Pancreas (tissue), 10 donors: ENCODE results near the gene COL13A1. TPM values are rescaled to one million over a fixed set of nuclear protein-coding genes. Genes with fewer than 3 reads are reported as not detected.

Experiments
- ATAC-seq, 4 donors: fragments of 200-7000 bp; cut with Tn5 transposase; one replicate each; pipeline versions ENCODE4 v1.8.0 to v1.9.1; 2020; ENCODE audit warnings: mild to moderate bottlenecking in 4 of 4, moderate library complexity in 4 of 4
- DNase-seq, 6 donors: peaks; one replicate each; pipeline ENCODE4 v3.0.0-alpha.2; 2020
- FAIRE-seq: peaks from 2 replicates; lab custom pipeline; 2012; peaks lifted over from hg19 to GRCh38; lab: Jason Lieb, UNC
- H3K27ac ChIP-seq, 4 donors: fragments of 200-600 bp; sonication (generic); 1 replicate in 3 of 4; 2 replicates in 1 of 4; pipeline versions ENCODE4 v1.5.0 to v1.8.0; 2020
- H3K27me3 ChIP-seq, 4 donors: fragments of 200-600 bp; one replicate each; pipeline ENCODE4 v1.8.0; 2021
- H3K36me3 ChIP-seq, 3 donors: fragments of 200-600 bp; sonication (generic) in 1 of 3; one replicate each; pipeline versions ENCODE4 v1.5.0 to v1.8.0; 2020 to 2021
- H3K4me1 ChIP-seq, 3 donors: fragments of 200-600 bp; one replicate each; pipeline ENCODE4 v1.8.0; 2021
- H3K4me3 ChIP-seq, 4 donors: fragments of 200-600 bp; sonication (generic) in 2 of 4; one replicate each; pipeline versions ENCODE4 v1.5.0 to v1.8.0; 2020 to 2021
- H3K9me3 ChIP-seq, 4 donors: fragments of 200-600 bp; one replicate each; pipeline ENCODE4 v1.8.0; 2021
- WGBS, 2 donors: extraction: QIAGEN DNeasy Blood & Tissue Kit; methylation state at CpG; one replicate each; pipeline ENCODE4 v1.1.7; 2013; 5-methylcytosine and 5-hydroxymethylcytosine counted together
- intact Hi-C, 3 donors: fragments of 100-400 bp; cut with DNase I; formaldehyde crosslinking; loops; one replicate each; pipeline versions ENCODE4 v1.11.1 to v1.14.2; 2022
- polyA plus RNA-seq, 2 donors: library from polyadenylated mRNA; stranded (reverse); fragments of 200-250 nt; gene quantifications; one replicate each; pipeline ENCODE4 v1.2.3, GENCODE V29; 2013
- total RNA-seq, 6 donors: library from RNA; stranded (reverse); fragmentation: NEBNext Ultra II Directional in 4 of 6; extraction: Animal tissue kit (Norgen Biotek cat#: 25700) in 4 of 6; gene quantifications; one replicate each; pipeline versions ENCODE4 v1.2.1 to v1.2.4, GENCODE V29; 2021 to 2023
- TF ChIP-seq, protein P1 (sequence below), 4 donors: fragments of 200-600 bp; sonication (generic) in 3 of 4; IDR thresholded peaks; one replicate each; pipeline versions ENCODE4 v1.5.0 to v1.8.0; 2021; ENCODE audit warnings: antibody characterized with exemption in 4 of 4
- donor health status: healthy with polysubstance abuse.
- donor health status: DM: no; HTN: no; CAD: no; lungs with moderate emphysema.
- donor health status: DM: no; HTN: no; CAD: no.
- donor health status: control.
- donor health status: control.
- donor health status: Bipolar disorder and iron deficiency.
- donor health status: DM: yes; HTN: yes; CAD: no.
- donor health status: DM: no; HTN: no; CAD: no.
- donor health status: DM: no; HTN: no; CAD: no.
- donor health status: DM: yes; HTN: yes; CAD: no.

The COL13A1 gene
- total and polyA plus RNA-seq, 8 donors: 0.35 to 11.7 (median 0.92) TPM

- no peak overlapping the region for H3K4me3 ChIP-seq
- no peaks in the 10 kb centered on the region for H3K36me3 ChIP-seq
- intact Hi-C loops: no loop called here
- TF ChIP-seq, protein P1, sequence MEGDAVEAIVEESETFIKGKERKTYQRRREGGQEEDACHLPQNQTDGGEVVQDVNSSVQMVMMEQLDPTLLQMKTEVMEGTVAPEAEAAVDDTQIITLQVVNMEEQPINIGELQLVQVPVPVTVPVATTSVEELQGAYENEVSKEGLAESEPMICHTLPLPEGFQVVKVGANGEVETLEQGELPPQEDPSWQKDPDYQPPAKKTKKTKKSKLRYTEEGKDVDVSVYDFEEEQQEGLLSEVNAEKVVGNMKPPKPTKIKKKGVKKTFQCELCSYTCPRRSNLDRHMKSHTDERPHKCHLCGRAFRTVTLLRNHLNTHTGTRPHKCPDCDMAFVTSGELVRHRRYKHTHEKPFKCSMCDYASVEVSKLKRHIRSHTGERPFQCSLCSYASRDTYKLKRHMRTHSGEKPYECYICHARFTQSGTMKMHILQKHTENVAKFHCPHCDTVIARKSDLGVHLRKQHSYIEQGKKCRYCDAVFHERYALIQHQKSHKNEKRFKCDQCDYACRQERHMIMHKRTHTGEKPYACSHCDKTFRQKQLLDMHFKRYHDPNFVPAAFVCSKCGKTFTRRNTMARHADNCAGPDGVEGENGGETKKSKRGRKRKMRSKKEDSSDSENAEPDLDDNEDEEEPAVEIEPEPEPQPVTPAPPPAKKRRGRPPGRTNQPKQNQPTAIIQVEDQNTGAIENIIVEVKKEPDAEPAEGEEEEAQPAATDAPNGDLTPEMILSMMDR (IDR thresholded peaks at IDR 0.05): no peak
- 83 to 84% methylated on average over 12 of the region's 12 CpGs for WGBS, 2 donors
- FAIRE-seq: no peak
- DNase-seq: no peak
- ATAC-seq: no peak
- no peaks in the 10 kb centered on the region for H3K27me3 ChIP-seq
- H3K4me1 ChIP-seq: no peaks in the 10 kb centered on the region
- no peak overlapping the region for H3K27ac ChIP-seq
- H3K9me3 ChIP-seq: no peaks in the 10 kb centered on the region
Observed at GRCh38 chr10:69896606-69897231, 95.0 kb downstream of the COL13A1 start.

GRCh38 chr10:69897432-69897831 is 95.7 kb downstream of the COL13A1 start:
- ATAC-seq: no peak
- no peaks in the 10 kb centered on the region for H3K9me3 ChIP-seq
- TF ChIP-seq, protein P1 (IDR thresholded peaks at IDR 0.05): no peak
- FAIRE-seq: no peak
- H3K27ac ChIP-seq: no peak overlapping the region
- DNase-seq: no peak
- intact Hi-C loops: no loop called here
- H3K27me3 ChIP-seq: no peaks in the 10 kb centered on the region
- H3K4me1 ChIP-seq: no peaks in the 10 kb centered on the region
- whole genome bisulfite sequencing, 2 donors: 90 to 94% methylated on average over 9 of the region's 9 CpGs
- no peak overlapping the region for H3K4me3 ChIP-seq
- H3K36me3 ChIP-seq: no peaks in the 10 kb centered on the region

DNA sequence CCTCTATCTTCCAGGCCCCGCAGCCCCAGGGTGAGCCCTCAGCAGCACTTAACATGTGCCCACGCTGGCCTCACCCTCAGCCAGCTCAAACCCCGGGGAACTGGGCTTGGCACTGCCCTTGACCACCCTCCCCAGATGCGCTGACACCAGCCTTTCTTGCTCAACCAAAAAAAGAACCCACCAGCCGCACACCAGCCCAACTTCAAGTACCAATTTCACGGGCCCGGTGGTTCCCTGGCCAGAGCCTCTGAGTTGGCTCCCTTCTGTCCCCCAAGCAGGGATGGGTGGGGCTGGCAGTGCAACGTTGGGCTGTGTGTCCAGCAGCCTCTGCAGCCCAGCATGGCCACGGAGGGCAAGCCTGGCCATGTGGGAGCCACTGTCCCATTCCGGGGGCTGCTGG is 96.3 kb downstream of the COL13A1 start:
- 89 to 95% methylated on average over 10 of the region's 10 CpGs for WGBS, 2 donors
- no peak overlapping the region for H3K27ac ChIP-seq
- no peaks in the 10 kb centered on the region for H3K27me3 ChIP-seq
- intact Hi-C loops: no loop called here
- FAIRE-seq (no peak), ATAC-seq (no peak), DNase-seq (no peak)
- no peaks in the 10 kb centered on the region for H3K36me3 ChIP-seq
- no peak overlapping the region for H3K4me3 ChIP-seq
- H3K4me1 ChIP-seq: no peaks in the 10 kb centered on the region
- TF ChIP-seq, protein P1 (IDR thresholded peaks at IDR 0.05): no peak
- H3K9me3 ChIP-seq: no peaks in the 10 kb centered on the region

DNA sequence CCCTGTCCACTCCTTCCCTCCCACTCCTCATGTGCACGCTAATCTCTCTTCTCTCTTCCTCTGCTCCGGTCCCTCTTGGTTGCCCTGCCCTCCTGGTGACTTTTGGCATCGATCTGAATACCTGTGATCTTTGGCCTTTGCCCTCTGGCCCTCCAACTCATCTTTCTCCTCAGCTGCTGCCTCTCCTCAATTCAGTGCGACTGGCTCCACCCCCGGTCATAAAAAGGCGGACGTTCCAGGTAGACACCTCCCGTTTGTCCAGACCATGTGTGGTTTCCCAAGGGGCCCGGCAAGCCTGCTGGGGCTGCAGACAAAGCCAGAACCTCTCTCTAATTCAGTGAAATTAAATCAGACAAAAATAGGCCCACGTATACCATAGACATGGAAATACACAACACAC is 96.8 kb downstream of the COL13A1 start:
- TF ChIP-seq, protein P1 (IDR thresholded peaks at IDR 0.05): no peak
- H3K4me1 ChIP-seq: no peaks in the 10 kb centered on the region
- no peak overlapping the region for H3K27ac ChIP-seq
- H3K9me3 ChIP-seq: no peaks in the 10 kb centered on the region
- no peak overlapping the region for H3K4me3 ChIP-seq
- no peak for DNase-seq
- H3K27me3 ChIP-seq: no peaks in the 10 kb centered on the region
- intact Hi-C loops: no loop called here
- no peak for ATAC-seq
- FAIRE-seq: no peak
- H3K36me3 ChIP-seq: no peaks in the 10 kb centered on the region
- 72 to 74% methylated on average over 10 of the region's 10 CpGs for WGBS, 2 donors

- H3K4me1 ChIP-seq: no peaks in the 10 kb centered on the region
- DNase-seq: no peak
Observed at GRCh38 chr10:69898941-69899340, 97.2 kb downstream of the COL13A1 start.

More at GRCh38 chr10:69898941-69899340, 97.2 kb downstream of the COL13A1 start:
- no peaks in the 10 kb centered on the region for H3K36me3 ChIP-seq
- no peak for ATAC-seq
- intact Hi-C loops: no loop called here
- H3K9me3 ChIP-seq: no peaks in the 10 kb centered on the region
- H3K27me3 ChIP-seq: no peaks in the 10 kb centered on the region
- no peak overlapping the region for H3K4me3 ChIP-seq
- TF ChIP-seq, protein P1 (IDR thresholded peaks at IDR 0.05): no peak
- 73 to 86% methylated on average over 2 of the region's 2 CpGs for whole genome bisulfite sequencing, 2 donors
- no peak for FAIRE-seq
- no peak overlapping the region for H3K27ac ChIP-seq
